GM12878 (cell line): ENCODE results near the gene ARHGEF37. TPM values are rescaled to one million over a fixed set of nuclear protein-coding genes. Genes with fewer than 3 reads are reported as not detected.

Experiments used
- ATAC-seq: fragments of 200-7000 bp; cut with Tn5 transposase; 3 replicates; pipeline ENCODE4 v1.9.1; 2020; ENCODE audit warnings: mild to moderate bottlenecking, moderate library complexity
- BruUV-seq: library from RNA; stranded (reverse); fragments of 400-500 nt; replicated peaks from 2 replicates; lab custom pipeline; 2021; lab: Mats Ljungman, UMichigan
- CTCF ChIA-PET: fragments of 300-600 bp; sonication (Branson Sonifier 250); formaldehyde crosslinking; extraction: SDS; loops from one replicate; lab custom pipeline; 2021; ENCODE audit warnings: inconsistent platforms; lab: Yijun Ruan, JAX
- POLR2A ChIA-PET: fragments of 350-600 bp; formaldehyde crosslinking; extraction: SDS; loops from one replicate; lab custom pipeline; 2021; ENCODE audit warnings: inconsistent platforms; lab: Charles Lee
- RAD21 ChIA-PET: fragments of 300-600 bp; sonication (Branson Sonifier 250); formaldehyde crosslinking; loops from one replicate; lab custom pipeline; 2023; ENCODE audit warnings: antibody characterized with exemption; ENCODE audit not compliant: unreplicated experiment; lab: Charles Lee
- SMC1A ChIA-PET: fragments of 300-600 bp; sonication (Branson Sonifier 250); formaldehyde crosslinking; loops from one replicate; lab custom pipeline; 2023; ENCODE audit not compliant: unreplicated experiment, uncharacterized antibody; lab: Charles Lee
- DNase-seq: peaks from one replicate; pipeline ENCODE4 v3.0.0-alpha.2; 2011; ENCODE audit warnings: low read depth, low spot score
- FAIRE-seq: peaks from 3 replicates; lab custom pipeline; 2011; peaks lifted over from hg19 to GRCh38; lab: Jason Lieb, UNC
- H2AFZ ChIP-seq: 2 replicates; pipeline ENCODE4 v1.6.0; 2011; ENCODE audit warnings: low read depth, low read length, control low read depth; ENCODE audit not compliant: control insufficient read depth
- H3K27ac ChIP-seq: 2 replicates; pipeline ENCODE4 v1.5.1; 2011; ENCODE audit warnings: control low read depth; ENCODE audit not compliant: control insufficient read depth, insufficient read depth
- H3K27me3 ChIP-seq, 2 experiments: replicated peaks in 1 of 2; 2 replicates each; pipeline versions ENCODE4 v1.6.0 to v1.6.1; 2011; ENCODE audit warnings: low read length in 1 of 2; ENCODE audit not compliant: control insufficient read depth in 2 of 2, insufficient read depth in 2 of 2
- H3K36me3 ChIP-seq, 2 experiments: 2 replicates each; pipeline ENCODE4 v1.5.1; 2011; ENCODE audit warnings: low read length in 1 of 2; ENCODE audit not compliant: control insufficient read depth in 2 of 2, insufficient read depth in 2 of 2
- H3K4me1 ChIP-seq: 2 replicates; pipeline ENCODE4 v1.6.1; 2011; ENCODE audit warnings: mild to moderate bottlenecking, low read length, moderate library complexity, mixed read lengths; ENCODE audit not compliant: control insufficient read depth, insufficient read depth
- H3K4me2 ChIP-seq: 2 replicates; pipeline ENCODE4 v1.6.0; 2011; ENCODE audit warnings: control low read depth; ENCODE audit not compliant: control insufficient read depth, insufficient read depth
- H3K4me3 ChIP-seq: fragments of 200-600 bp; sonication (generic); 2 replicates; pipeline ENCODE4 v1.5.1; 2016
- H3K79me2 ChIP-seq: 2 replicates; pipeline ENCODE4 v1.6.0; 2011; ENCODE audit warnings: low read length; ENCODE audit not compliant: control insufficient read depth, insufficient read depth
- H3K9ac ChIP-seq: 2 replicates; pipeline ENCODE4 v1.8.0; 2011; ENCODE audit warnings: low read length, control low read depth, mixed read lengths; ENCODE audit not compliant: control insufficient read depth, insufficient read depth
- H3K9me3 ChIP-seq: replicated peaks from 3 replicates; pipeline ENCODE4 v1.5.1; 2011; ENCODE audit warnings: mild to moderate bottlenecking, low read length; ENCODE audit not compliant: control insufficient read depth, insufficient read depth
- H4K20me1 ChIP-seq: 2 replicates; pipeline ENCODE4 v1.6.0; 2011; ENCODE audit not compliant: control insufficient read depth, insufficient read depth
- BCL11A ChIP-seq: IDR thresholded peaks from 2 replicates; pipeline ENCODE4 v1.6.1; 2011; ENCODE audit warnings: low read depth, low read length
- CHD2 ChIP-seq: IDR thresholded peaks from 2 replicates; pipeline ENCODE4 v1.6.1; 2011; ENCODE audit warnings: low read depth, low read length, improper control_type of control experiment, borderline replicate concordance
- MYB ChIP-seq: fragments of 150-350 bp; IDR thresholded peaks from 2 replicates; pipeline ENCODE4 v1.6.1; 2014; ENCODE audit warnings: mild to moderate bottlenecking, low read depth, low read length, borderline replicate concordance
- PBX3 ChIP-seq: IDR thresholded peaks from 2 replicates; pipeline ENCODE4 v1.6.1; 2011; ENCODE audit warnings: mild to moderate bottlenecking, low read depth, low read length, moderate library complexity; ENCODE audit not compliant: insufficient replicate concordance
- SPI1 ChIP-seq: IDR thresholded peaks from 2 replicates; pipeline ENCODE4 v1.6.1; 2011; ENCODE audit warnings: low read depth, mild to moderate bottlenecking, low read length, moderate library complexity, borderline replicate concordance; ENCODE audit not compliant: insufficient read depth
- STAT1 ChIP-seq: fragments of 450-650 bp; conservative IDR thresholded peaks from 2 replicates; pipeline ENCODE4 v1.6.1; 2014; ENCODE audit warnings: antibody characterized with exemption, mild to moderate bottlenecking
- TCF3 ChIP-seq: IDR thresholded peaks from 2 replicates; pipeline ENCODE4 v1.6.1; 2012; ENCODE audit warnings: low read depth, mild to moderate bottlenecking, low read length, borderline replicate concordance; ENCODE audit not compliant: insufficient read depth
- ZNF207 ChIP-seq: fragments of 450-650 bp; IDR thresholded peaks from 2 replicates; pipeline ENCODE4 v1.6.1; 2014; ENCODE audit warnings: antibody characterized with exemption, mild to moderate bottlenecking, borderline replicate concordance
- WGBS: methylation state at CpG from one replicate; pipeline ENCODE4 v1.1.6; 2016; ENCODE audit warnings: low lambda C conversion rate; ENCODE audit not compliant: insufficient replicate concordance, insufficient coverage; ENCODE audit errors: missing lambda C conversion rate; 5-methylcytosine and 5-hydroxymethylcytosine counted together
- in situ Hi-C: fragments of 300-500 bp; cut with MboI; formaldehyde crosslinking; loops from 9 replicates; pipeline ENCODE4 v1.14.3; 2018; ENCODE audit warnings: mixed read lengths
- intact Hi-C: fragments of 100-400 bp; cut with micrococcal nuclease; formaldehyde crosslinking; loops from one replicate; pipeline ENCODE4 v1.14.2; 2022; ENCODE audit not compliant: unreplicated experiment
- polyA plus RNA-seq, 11 experiments: library from polyadenylated mRNA; depleted of rRNA in 4 of 11; unstranded in 6 of 11; stranded (reverse) in 5 of 11; fragments of >200 nt; fragmentation: Nextera tagmentation in 4 of 11; fragmentation: Illumina TruSeq in 1 of 11; extraction: Ambion mirVana in 4 of 11; extraction: Trizol in 1 of 11; gene quantifications; 1 replicate in 1 of 11; 2 replicates in 10 of 11; pipeline versions ENCODE4 v1.2.1 to v1.2.3, GENCODE V29; 2011 to 2016; ENCODE audit warnings: inconsistent platforms in 2 of 11, missing spikeins in 2 of 11, low read depth in 1 of 11
- total RNA-seq, 4 experiments: library from RNA; depleted of rRNA in 3 of 4; stranded (reverse); fragments of >200 nt in 3 of 4; fragmentation: Illumina TruSeq in 1 of 4; extraction: Trizol in 1 of 4; gene quantifications; 2 replicates each; pipeline versions ENCODE4 v1.2.1 to v1.2.3, GENCODE V29; 2013 to 2021

ARHGEF37 gene
- total and polyA plus RNA-seq, 10 of the 15 experiments (the other 5 are each of a cell fraction or from before 2014, with no cell fraction given), result 0.16 to 1.1 (median 0.63) TPM

- H3K4me1 ChIP-seq, result no peaks in the 10 kb centered on the region
- DNase-seq (no peak), ATAC-seq (no peak), FAIRE-seq (no peak)
- intact Hi-C loops, result no loop called here
- 82% methylated on average over 5 of the region's 5 CpGs for WGBS
- ChIA-PET POLR2A (no interaction called here), SMC1A (interaction anchor here (0.9 to 9.4 kb wide), 4 partner anchors 11 to 349 kb away, joined by 3 to 79 read pairs (median 22); no protein-coding TSS in a partner anchor), CTCF (interaction anchor here (0.6 to 13.3 kb wide), 8 partner anchors 11 to 369 kb away, joined by 3 to 193 read pairs (median 38); no protein-coding TSS in a partner anchor), RAD21 (interaction anchor here (1.5 to 11.9 kb wide), 3 partner anchors 25 to 190 kb away, joined by 4 to 148 read pairs (median 5); no protein-coding TSS in a partner anchor)
- H3K36me3 ChIP-seq, result no peaks in the 10 kb centered on the region
- H3K4me3 ChIP-seq, result no peak overlapping the region
- H3K27me3 ChIP-seq, result no peaks in the 10 kb centered on the region
- no peak overlapping the region for H3K4me2 ChIP-seq
- no peak for TF ChIP-seq ZNF207
- TF ChIP-seq PBX3, result no peak
- TF ChIP-seq CHD2, result no peak
- TF ChIP-seq MYB, result no peak
- no peak for TF ChIP-seq SPI1
- TF ChIP-seq STAT1, result no peak
- no peak for TF ChIP-seq BCL11A
- TF ChIP-seq TCF3, result no peak
- H3K79me2 ChIP-seq, result no peaks in the 10 kb centered on the region
- in situ Hi-C loops, result no loop called here
- no peaks in the 10 kb centered on the region for H4K20me1 ChIP-seq
- BruUV-seq, result no TSS peak
- H3K9me3 ChIP-seq, result no peaks in the 10 kb centered on the region
- no peak overlapping the region for H2AFZ ChIP-seq
- H3K9ac ChIP-seq, result no peak overlapping the region
- H3K27ac ChIP-seq, result no peak overlapping the region
Observed at GRCh38 chr5:149641600-149641999, 60.3 kb downstream of the ARHGEF37 start.
